Prostate gland (tissue), 2 donors: Measurements from ENCODE around the gene NET1.

Experiments used
- CTCF ChIP-seq, 4 experiments: fragments of 200-600 bp in 2 of 4; fragments of 450-650 bp in 2 of 4; sonication (generic) in 2 of 4; IDR thresholded peaks; 1 replicate in 3 of 4; 2 replicates in 1 of 4; pipeline ENCODE4 v1.5.1; 2016 to 2019; ENCODE audit warnings: antibody characterized with exemption in 4 of 4, mild to moderate bottlenecking in 2 of 4, moderate library complexity in 2 of 4
- POLR2A ChIP-seq: fragments of 450-650 bp; IDR thresholded peaks from one replicate; pipeline ENCODE4 v1.6.1; 2016; ENCODE audit warnings: antibody characterized with exemption, mild to moderate bottlenecking

GRCh38 chr10:5373307-5373706, 39.0 kb upstream of the NET1 start:
- TF ChIP-seq CTCF (IDR thresholded peaks at IDR 0.05) = no peak
- no peak for TF ChIP-seq POLR2A
